Stomach (tissue), 19 donors: ENCODE results near the gene MYZAP. TPM values are rescaled to one million over a fixed set of nuclear protein-coding genes. Genes with fewer than 3 reads are reported as not detected.

ENCODE experiments used
- DNase-seq, 2 donors: peaks; one replicate each; pipeline versions ENCODE4 v3.0.0 to v3.0.0-alpha.2; 2013 to 2019
- H3K27ac ChIP-seq, 5 donors: fragments of 200-600 bp in 4 of 5; sonication (generic) in 4 of 5; one replicate each; pipeline ENCODE4 v1.5.1; 2013 to 2019; ENCODE audit warnings: mild to moderate bottlenecking in 1 of 5, moderate library complexity in 1 of 5
- H3K27me3 ChIP-seq, 3 donors: fragments of 200-600 bp; sonication (generic); one replicate each; pipeline ENCODE4 v1.5.1; 2017 to 2019; ENCODE audit warnings: mixed run types in 1 of 3
- H3K36me3 ChIP-seq, 4 donors: fragments of 200-600 bp; sonication (generic); 1 replicate in 3 of 4; 2 replicates in 1 of 4; pipeline ENCODE4 v1.5.1; 2016 to 2019
- H3K4me1 ChIP-seq, 4 donors: fragments of 200-600 bp; sonication (generic); one replicate each; pipeline ENCODE4 v1.5.1; 2016 to 2019
- H3K4me3 ChIP-seq, 4 donors: fragments of 200-600 bp; sonication (generic) in 3 of 4; one replicate each; pipeline ENCODE4 v1.5.1; 2016 to 2019; ENCODE audit warnings: mild to moderate bottlenecking in 1 of 4
- H3K9me3 ChIP-seq, 4 donors: fragments of 200-600 bp; sonication (generic); one replicate each; pipeline ENCODE4 v1.5.1; 2016 to 2019
- CTCF ChIP-seq, 7 experiments: fragments of 450-650 bp in 4 of 7; fragments of 200-600 bp in 3 of 7; sonication (generic) in 3 of 7; IDR thresholded peaks; one replicate each; pipeline ENCODE4 v1.5.1; 2016 to 2019; ENCODE audit warnings: antibody characterized with exemption in 7 of 7, control low read depth in 2 of 7, mild to moderate bottlenecking in 1 of 7
- EP300 ChIP-seq: sonication (generic); formaldehyde crosslinking; IDR thresholded peaks from one replicate; pipeline ENCODE4 v1.6.1; 2017; ENCODE audit warnings: antibody characterized with exemption
- POLR2A ChIP-seq, 4 donors: fragments of 450-650 bp; IDR thresholded peaks; one replicate each; pipeline ENCODE4 v1.6.1; 2016; ENCODE audit warnings: antibody characterized with exemption in 4 of 4, control low read depth in 2 of 4, mild to moderate bottlenecking in 1 of 4, moderate library complexity in 1 of 4
- POLR2AphosphoS5 ChIP-seq, 3 donors: sonication (generic); formaldehyde crosslinking; IDR thresholded peaks; one replicate each; pipeline ENCODE4 v1.6.1; 2016; ENCODE audit warnings: antibody characterized with exemption in 3 of 3
- WGBS, 5 donors: extraction: QIAGEN DNeasy Blood & Tissue Kit in 3 of 5; methylation state at CpG; one replicate each; pipeline versions ENCODE4 v1.1.5 to v1.1.7; 2013 to 2018; 5-methylcytosine and 5-hydroxymethylcytosine counted together
- intact Hi-C: fragments of 100-400 bp; cut with DNase I; formaldehyde crosslinking; loops from one replicate; pipeline ENCODE4 v1.15.1; 2023; ENCODE audit warnings: low total_unique reads
- long read RNA-seq, 10 donors: transcript quantifications; one replicate each; lab custom pipeline, GENCODE V29; 2026
- polyA plus RNA-seq, 3 donors: library from polyadenylated mRNA; stranded (reverse); fragments of 200-250 nt; gene quantifications; one replicate each; pipeline ENCODE4 v1.2.3, GENCODE V29; 2013
- total RNA-seq, 5 donors: library from RNA; depleted of rRNA; stranded (reverse); fragments of >200 nt; gene quantifications; one replicate each; pipeline versions ENCODE4 v1.1.0 to v1.2.3, GENCODE V29; 2014 to 2016
- donor health status: healthy with polysubstance abuse.
- donor health status: Bipolar disorder and iron deficiency.
- donor health status: healthy.

The MYZAP gene
- total RNA-seq: 10 to 100 TPM in 4 of 5 donors, not detected in 1; 15.2 to 59.8 (median 33.2) TPM
- 10 to 100 TPM in 2 of 3 donors, 1 to 10 TPM in 1; 9.4 to 31.3 (median 13.5) TPM for polyA plus RNA-seq
- long read RNA-seq, donor 1, partial matches to known transcripts: 0 of 4 reads
- long read RNA-seq, donor 1, other reads (novel, unspliced or antisense): 0 of 4 reads
- long read RNA-seq, donor 2, partial matches to known transcripts: 0 of 2 reads
- long read RNA-seq, donor 2, other reads (novel, unspliced or antisense): 0 of 2 reads
- long read RNA-seq, donor 3, partial matches to known transcripts: 0 of 1 reads
- long read RNA-seq, donor 3, other reads (novel, unspliced or antisense): 0 of 1 reads
- long read RNA-seq, donor 4, partial matches to known transcripts: 0 of 1 reads
- long read RNA-seq, donor 4, other reads (novel, unspliced or antisense): 0 of 1 reads
- long read RNA-seq, donor 5, partial matches to known transcripts: 0 of 3 reads
- long read RNA-seq, donor 5, other reads (novel, unspliced or antisense): 0 of 3 reads
- long read RNA-seq, donor 6, transcript MYZAP-201 (13 exons, 2,361 nt): major isoform, 7 of 7 reads
- long read RNA-seq, donor 6, partial matches to known transcripts: 0 of 7 reads
- long read RNA-seq, donor 6, other reads (novel, unspliced or antisense): 0 of 7 reads
- long read RNA-seq, donor 7, partial matches to known transcripts: 0 of 3 reads
- long read RNA-seq, donor 7, other reads (novel, unspliced or antisense): 0 of 3 reads
- long read RNA-seq, donor 8, partial matches to known transcripts: 0 of 4 reads
- long read RNA-seq, donor 8, other reads (novel, unspliced or antisense): 0 of 4 reads
- long read RNA-seq, donor 9, partial matches to known transcripts: 0 of 1 reads
- long read RNA-seq, donor 9, other reads (novel, unspliced or antisense): 0 of 1 reads
- long read RNA-seq, donor 10, partial matches to known transcripts: 0 of 3 reads
- long read RNA-seq, donor 10, other reads (novel, unspliced or antisense): 0 of 3 reads

DNA sequence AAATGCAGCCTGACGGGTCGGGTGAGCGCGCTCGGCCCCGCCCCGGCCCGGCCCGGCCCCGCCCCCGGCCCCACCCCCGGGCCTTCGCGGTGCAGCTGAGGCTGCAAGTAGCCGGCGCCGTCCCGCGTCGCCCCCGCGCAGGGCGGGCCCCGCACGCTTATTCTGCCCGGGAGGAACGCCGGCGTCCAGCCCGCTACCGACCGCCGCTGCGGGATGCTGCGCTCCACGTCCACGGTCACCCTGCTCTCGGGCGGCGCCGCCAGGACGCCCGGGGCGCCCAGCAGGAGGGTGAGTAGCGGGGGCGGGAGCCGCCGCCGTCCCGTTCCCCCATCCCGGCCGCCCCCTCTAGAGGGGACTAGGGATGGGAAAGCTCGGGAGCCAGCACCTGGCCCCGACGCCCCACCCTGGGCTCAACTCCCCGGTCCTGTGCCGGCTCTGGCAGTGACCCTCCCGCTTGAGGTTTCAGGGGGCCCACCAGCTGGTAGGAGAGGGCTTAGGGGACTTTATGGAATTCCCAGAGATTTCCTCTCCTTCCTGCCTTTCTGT, at the start of gene MYZAP:
Gene MYZAP, plus strand, starts transcription at position 83 of the 546 bp plus-strand sequence. Its CDS starts 131 bp downstream, at position 214.
- peak within 1 kb of the TSS; percentile 62 to 66 (median 64) for H3K4me3 ChIP-seq
- TF ChIP-seq POLR2AphosphoS5 (IDR thresholded peaks at IDR 0.05) (peak in 2 of 3 donors; percentile 37 to 44), CTCF (IDR thresholded peaks at IDR 0.05) (no peak)
- peaks cover 34 to 65% (median 51%) of the 10 kb centered on the region in 4 donors for H3K4me1 ChIP-seq
- peaks cover 0 to 20% (median 0%) of the 10 kb centered on the region in 3 donors for H3K27me3 ChIP-seq
- no peaks in the 10 kb centered on the region for H3K9me3 ChIP-seq
- peak; percentile 83 to 85 for DNase-seq
- no peaks in the 10 kb centered on the region for H3K36me3 ChIP-seq
- intact Hi-C loops: no loop called here
- 1 to 4% (median 2%) methylated on average over 27 to 58 of the region's 58 CpGs for WGBS, 5 donors
- peak within 1 kb of the TSS; percentile 86 to 98 (median 89) for H3K27ac ChIP-seq

- no peak overlapping the region for H3K27ac ChIP-seq
- WGBS, 5 donors: 29 to 58% (median 33%) methylated on average over 4 of the region's 4 CpGs
- no peak for TF ChIP-seq POLR2A (IDR thresholded peaks at IDR 0.05)
- peaks cover 5 to 11% (median 7%) of the 10 kb centered on the region in 4 donors for H3K4me1 ChIP-seq
- intact Hi-C loops: no loop called here
- H3K36me3 ChIP-seq: peaks cover 1 to 62% (median 34%) of the 10 kb centered on the region in 4 donors
- no peak for DNase-seq
- H3K27me3 ChIP-seq: no peaks in the 10 kb centered on the region
- H3K4me3 ChIP-seq: no peak overlapping the region
- no peaks in the 10 kb centered on the region for H3K9me3 ChIP-seq
These were observed 49.2 kb upstream of the MYZAP start for GRCh38 chr15:57542505-57542817.

- no peaks in the 10 kb centered on the region for H3K9me3 ChIP-seq
- peaks cover 4 to 47% (median 36%) of the 10 kb centered on the region in 4 donors for H3K36me3 ChIP-seq
- no peak overlapping the region for H3K27ac ChIP-seq
- intact Hi-C loops: no loop called here
- peaks cover 21 to 30% (median 25%) of the 10 kb centered on the region in 4 donors for H3K4me1 ChIP-seq
- no peak for DNase-seq
- no peak for TF ChIP-seq POLR2AphosphoS5 (IDR thresholded peaks at IDR 0.05)
- TF ChIP-seq POLR2A (IDR thresholded peaks at IDR 0.05): no peak
- TF ChIP-seq EP300: no peak
- no peak for TF ChIP-seq CTCF (IDR thresholded peaks at IDR 0.05)
- no peak overlapping the region for H3K4me3 ChIP-seq
- 48 to 86% (median 62%) methylated on average over 8 to 11 of the region's 11 CpGs for WGBS, 5 donors
- no peaks in the 10 kb centered on the region for H3K27me3 ChIP-seq
These were observed 46.7 kb upstream of the MYZAP start for GRCh38 chr15:57544848-57545480.

DNA sequence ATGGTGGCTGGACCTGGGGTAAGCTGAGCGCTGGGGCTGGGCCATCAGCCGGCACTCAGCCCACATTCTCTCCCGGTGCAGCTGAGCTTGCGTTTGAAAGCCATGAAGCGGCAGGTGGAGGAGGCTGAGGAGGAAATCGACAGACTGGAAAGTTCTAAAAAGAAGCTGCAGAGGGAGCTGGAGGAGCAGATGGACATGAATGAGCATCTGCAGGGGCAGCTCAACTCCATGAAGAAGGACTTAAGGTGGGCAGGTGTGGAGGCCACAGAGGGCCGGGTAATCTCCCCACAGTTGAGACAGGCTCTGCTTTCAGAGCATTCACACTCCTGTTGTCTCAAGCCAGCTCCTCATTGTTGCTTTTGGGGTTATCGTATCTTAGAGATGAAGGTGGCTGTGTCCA, 45.7 kb upstream of the MYZAP start:
- DNase-seq: no peak
- intact Hi-C loops: no loop called here
- H3K27me3 ChIP-seq: no peaks in the 10 kb centered on the region
- no peaks in the 10 kb centered on the region for H3K9me3 ChIP-seq
- no peak overlapping the region for H3K4me3 ChIP-seq
- no peak overlapping the region for H3K27ac ChIP-seq
- peaks cover 29 to 39% (median 35%) of the 10 kb centered on the region in 4 donors for H3K4me1 ChIP-seq
- 86 to 93% (median 88%) methylated on average over 8 of the region's 8 CpGs for WGBS, 5 donors
- peaks cover 4 to 42% (median 36%) of the 10 kb centered on the region in 4 donors for H3K36me3 ChIP-seq
- no peak for TF ChIP-seq POLR2A (IDR thresholded peaks at IDR 0.05)
- no peak for TF ChIP-seq CTCF (IDR thresholded peaks at IDR 0.05)
- TF ChIP-seq EP300: no peak
